ENCODE results near the gene VWA5B2.

The VWA5B2 gene

GRCh38 chr3:184188080-184188479, 41.3 kb upstream of the VWA5B2 start:
- H3K9me3 ChIP-seq (ENCODE audit: insufficient read depth, low read length): no peaks in the 10 kb centered on the region
- H3K4me1 ChIP-seq (ENCODE audit: low read length): peaks cover 16% of the 10 kb centered on the region
- H3K36me3 ChIP-seq (replicated peaks; ENCODE audit: low read depth, low read length): peaks cover 49% of the 10 kb centered on the region
- no peak overlapping the region for H3K27ac ChIP-seq (ENCODE audit: low read length)
- TF ChIP-seq CTCF (IDR thresholded peaks at IDR 0.05; ENCODE audit: low read depth, low read length): no peak
- TF ChIP-seq EZH2phosphoT487 (IDR thresholded peaks at IDR 0.05; ENCODE audit: low read depth): no peak
- H3K4me2 ChIP-seq (ENCODE audit: low read length): no peak overlapping the region
- H3K27me3 ChIP-seq (ENCODE audit: low read depth, low read length): no peaks in the 10 kb centered on the region
- no peak overlapping the region for H2AFZ ChIP-seq (ENCODE audit: low read depth, low read length)
- H4K20me1 ChIP-seq (ENCODE audit: insufficient read depth, low read length): peaks cover 9% of the 10 kb centered on the region
- peaks cover 31% of the 10 kb centered on the region for H3K79me2 ChIP-seq (ENCODE audit: low read length)
- H3K9ac ChIP-seq (ENCODE audit: low read length): no peak overlapping the region
- no peak overlapping the region for H3K4me3 ChIP-seq (ENCODE audit: low read length)

GRCh38 chr3:184189421-184189820, 40.0 kb upstream of the VWA5B2 start:
- no peak overlapping the region for H3K4me2 ChIP-seq (ENCODE audit: low read length)
- no peaks in the 10 kb centered on the region for H3K9me3 ChIP-seq (ENCODE audit: insufficient read depth, low read length)
- no peaks in the 10 kb centered on the region for H3K27me3 ChIP-seq (ENCODE audit: low read depth, low read length)
- peaks cover 16% of the 10 kb centered on the region for H3K4me1 ChIP-seq (ENCODE audit: low read length)
- H3K27ac ChIP-seq (ENCODE audit: low read length): no peak overlapping the region
- no peak overlapping the region for H3K4me3 ChIP-seq (ENCODE audit: low read length)
- TF ChIP-seq EZH2phosphoT487 (IDR thresholded peaks at IDR 0.05; ENCODE audit: low read depth) (no peak), CTCF (IDR thresholded peaks at IDR 0.05; ENCODE audit: low read depth, low read length) (no peak)
- H3K79me2 ChIP-seq (ENCODE audit: low read length): peaks cover 31% of the 10 kb centered on the region
- H3K9ac ChIP-seq (ENCODE audit: low read length): no peak overlapping the region
- H2AFZ ChIP-seq (ENCODE audit: low read depth, low read length): no peak overlapping the region
- peaks cover 9% of the 10 kb centered on the region for H4K20me1 ChIP-seq (ENCODE audit: insufficient read depth, low read length)
- H3K36me3 ChIP-seq (replicated peaks; ENCODE audit: low read depth, low read length): peaks cover 54% of the 10 kb centered on the region

GRCh38 chr3:184192889-184193288, 36.5 kb upstream of the VWA5B2 start:
- Histone ChIP-seq H3K27ac (ENCODE audit: low read length) (no peak overlapping the region), H3K79me2 (ENCODE audit: low read length) (peaks cover 13% of the 10 kb centered on the region), H4K20me1 (ENCODE audit: insufficient read depth, low read length) (no peaks in the 10 kb centered on the region), H2AFZ (ENCODE audit: low read depth, low read length) (no peak overlapping the region), H3K4me1 (ENCODE audit: low read length) (no peaks in the 10 kb centered on the region), H3K4me3 (ENCODE audit: low read length) (no peak overlapping the region), H3K27me3 (ENCODE audit: low read depth, low read length) (no peaks in the 10 kb centered on the region), H3K36me3 (replicated peaks; ENCODE audit: low read depth, low read length) (peaks cover 60% of the 10 kb centered on the region), H3K9ac (ENCODE audit: low read length) (no peak overlapping the region), H3K4me2 (ENCODE audit: low read length) (no peak overlapping the region), H3K9me3 (ENCODE audit: insufficient read depth, low read length) (no peaks in the 10 kb centered on the region)
- TF ChIP-seq CTCF (IDR thresholded peaks at IDR 0.05; ENCODE audit: low read depth, low read length) (no peak), EZH2phosphoT487 (IDR thresholded peaks at IDR 0.05; ENCODE audit: low read depth) (no peak)

GRCh38 chr3:184193991-184194539, 35.3 kb upstream of the VWA5B2 start:
- no peaks in the 10 kb centered on the region for H4K20me1 ChIP-seq (ENCODE audit: insufficient read depth, low read length)
- H3K79me2 ChIP-seq (ENCODE audit: low read length): peaks cover 2% of the 10 kb centered on the region; the same call in 1 of the 2 replicates
- no peak overlapping the region for H3K4me3 ChIP-seq (ENCODE audit: low read length)
- H3K9me3 ChIP-seq (ENCODE audit: insufficient read depth, low read length): no peaks in the 10 kb centered on the region
- no peaks in the 10 kb centered on the region for H3K27me3 ChIP-seq (ENCODE audit: low read depth, low read length)
- H3K4me2 ChIP-seq (ENCODE audit: low read length): no peak overlapping the region
- H3K9ac ChIP-seq (ENCODE audit: low read length): no peak overlapping the region
- TF ChIP-seq CTCF (IDR thresholded peaks at IDR 0.05; ENCODE audit: low read depth, low read length) (no peak), EZH2phosphoT487 (IDR thresholded peaks at IDR 0.05; ENCODE audit: low read depth) (no peak)
- no peak overlapping the region for H2AFZ ChIP-seq (ENCODE audit: low read depth, low read length)
- peaks cover 51% of the 10 kb centered on the region for H3K36me3 ChIP-seq (replicated peaks; ENCODE audit: low read depth, low read length)
- H3K27ac ChIP-seq (ENCODE audit: low read length): no peak overlapping the region
- H3K4me1 ChIP-seq (ENCODE audit: low read length): no peaks in the 10 kb centered on the region
